Aorta (tissue), 5 donors: ENCODE data around the gene CTIF. TPM values are rescaled to one million over a fixed set of nuclear protein-coding genes. Genes with fewer than 3 reads are reported as not detected.

Experiments
- ATAC-seq: fragments of 200-7000 bp; cut with Tn5 transposase; one replicate; pipeline ENCODE4 v1.9.1; 2022; ENCODE audit warnings: moderate library complexity; ENCODE audit not compliant: low FRiP score
- DNase-seq, 2 donors: peaks; one replicate each; pipeline ENCODE4 v3.0.0-alpha.2; 2020
- H3K27ac ChIP-seq, 2 donors: one replicate each; pipeline ENCODE4 v1.5.1; 2013; ENCODE audit warnings: low read length in 2 of 2, mild to moderate bottlenecking in 2 of 2, moderate library complexity in 2 of 2, control low read depth in 1 of 2, inconsistent platforms in 1 of 2, low read depth in 1 of 2
- H3K27me3 ChIP-seq, 2 donors: one replicate each; pipeline ENCODE4 v1.6.1; 2013; ENCODE audit warnings: control low read depth in 1 of 2, low read length in 1 of 2, mild to moderate bottlenecking in 1 of 2, moderate library complexity in 1 of 2; ENCODE audit not compliant: insufficient read depth in 2 of 2, control insufficient read depth in 1 of 2
- H3K36me3 ChIP-seq, 2 donors: one replicate each; pipeline ENCODE4 v1.6.1; 2013; ENCODE audit warnings: control low read depth in 1 of 2, low read length in 1 of 2, mild to moderate bottlenecking in 1 of 2; ENCODE audit not compliant: insufficient read depth in 2 of 2, control insufficient read depth in 1 of 2
- H3K4me1 ChIP-seq, 2 donors: one replicate each; pipeline ENCODE4 v1.6.1; 2013; ENCODE audit warnings: low read length in 2 of 2, control low read depth in 1 of 2, mild to moderate bottlenecking in 1 of 2, moderate library complexity in 1 of 2; ENCODE audit not compliant: insufficient read depth in 2 of 2, control insufficient read depth in 1 of 2
- H3K4me3 ChIP-seq, 2 donors: one replicate each; pipeline ENCODE4 v1.5.1; 2013; ENCODE audit warnings: low read length in 2 of 2, control low read depth in 1 of 2, mild to moderate bottlenecking in 1 of 2
- H3K9me3 ChIP-seq: one replicate; pipeline ENCODE4 v1.6.1; 2013; ENCODE audit warnings: mild to moderate bottlenecking, low read length; ENCODE audit not compliant: control insufficient read depth
- WGBS, 2 donors: extraction: QIAGEN DNeasy Blood & Tissue Kit; methylation state at CpG; one replicate each; pipeline ENCODE4 v1.1.7; 2013; 5-methylcytosine and 5-hydroxymethylcytosine counted together
- intact Hi-C, 2 donors: fragments of 100-400 bp; cut with DNase I; formaldehyde crosslinking; loops; one replicate each; pipeline versions ENCODE4 v1.14.2 to v1.15.0; 2022
- polyA plus RNA-seq, 2 donors: library from polyadenylated mRNA; stranded (reverse); fragments of 200-250 nt; gene quantifications; one replicate each; pipeline ENCODE4 v1.2.3, GENCODE V29; 2013
- total RNA-seq, 2 donors: library from RNA; stranded (reverse); fragmentation: NEBNext Ultra II Directional; extraction: Animal tissue kit (Norgen Biotek cat#: 25700); gene quantifications; one replicate each; pipeline ENCODE4 v1.2.1, GENCODE V29; 2021
- donor health status: healthy with polysubstance abuse.
- donor health status: Bipolar disorder and iron deficiency.
- donor health status: DM: no; HTN: no; CAD: no.
- donor health status: DM: no; HTN: no; CAD: no.
- donor health status: DM: yes; HTN: yes; CAD: no.

Gene CTIF
- total and polyA plus RNA-seq, 4 donors = 14.4 to 113 (median 93.4) TPM

DNA sequence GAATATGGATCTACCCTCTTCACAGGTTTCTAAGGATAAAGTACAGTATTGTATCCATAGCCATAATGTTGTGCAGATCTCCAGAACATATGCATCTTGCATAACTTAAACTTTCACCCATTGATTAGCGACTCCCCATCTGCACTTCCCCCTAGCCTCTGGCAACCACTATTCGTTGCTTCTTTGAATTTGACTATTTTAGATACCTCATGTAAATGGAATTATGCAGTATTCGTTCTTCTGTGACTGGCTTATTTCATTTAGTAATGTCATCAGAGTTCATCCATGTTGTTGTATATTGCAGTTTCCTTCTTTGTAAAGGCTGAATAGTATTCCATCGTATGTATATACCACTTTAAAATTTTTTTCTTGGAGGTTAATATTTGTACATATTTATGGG lies 283.0 kb downstream of the CTIF start:
- no peak overlapping the region for H3K4me3 ChIP-seq
- ATAC-seq (no peak), DNase-seq (no peak)
- intact Hi-C loops = no loop called here
- H3K27me3 ChIP-seq = no peaks in the 10 kb centered on the region
- H3K9me3 ChIP-seq = no peaks in the 10 kb centered on the region
- H3K27ac ChIP-seq = no peak overlapping the region
- H3K4me1 ChIP-seq = peaks cover 0 to 14% of the 10 kb centered on the region in 2 donors
- 52 to 53% methylated on average over 4 of the region's 4 CpGs for WGBS, 2 donors
- peaks cover 0 to 4% of the 10 kb centered on the region in 2 donors for H3K36me3 ChIP-seq

DNA sequence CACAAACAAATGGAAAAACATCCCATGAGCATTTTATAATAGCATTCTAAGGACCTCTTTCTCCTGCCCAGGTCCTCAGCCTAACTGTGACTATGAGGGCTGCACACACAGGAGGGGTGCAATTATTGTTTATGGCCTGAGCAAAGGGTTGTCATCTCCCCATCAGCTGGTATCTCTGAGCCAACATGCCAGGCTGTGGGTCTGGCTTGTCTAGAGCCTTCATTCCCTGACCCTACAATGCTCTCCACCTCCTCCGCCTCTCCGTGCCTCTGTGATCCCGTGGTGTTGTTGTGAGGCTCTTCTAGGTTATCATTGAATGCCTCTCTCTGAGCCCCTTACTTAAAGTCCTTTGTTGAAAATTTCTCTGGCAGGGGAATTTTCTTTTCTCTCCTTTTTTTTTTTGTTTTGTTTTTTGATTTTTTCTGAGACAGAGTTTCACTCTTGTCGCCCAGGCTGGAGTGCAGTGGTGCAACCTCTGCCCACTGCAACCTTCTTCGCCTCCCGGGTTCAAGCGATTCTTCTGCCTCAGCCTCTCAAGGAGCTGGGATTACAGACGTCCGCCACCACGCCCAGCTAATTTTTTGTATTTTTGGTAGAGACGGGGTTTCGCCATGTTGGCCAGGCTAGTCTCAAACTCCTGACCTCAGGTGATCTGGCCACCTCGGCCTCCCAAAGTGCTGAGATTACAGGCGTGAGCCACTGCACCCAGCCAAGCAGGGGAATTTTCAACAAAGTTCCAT lies 285.6 kb downstream of the CTIF start:
- H3K4me3 ChIP-seq = no peak overlapping the region
- ATAC-seq = no peak
- intact Hi-C loops = no loop called here
- no peaks in the 10 kb centered on the region for H3K27me3 ChIP-seq
- no peak overlapping the region for H3K27ac ChIP-seq
- H3K9me3 ChIP-seq = no peaks in the 10 kb centered on the region
- H3K4me1 ChIP-seq = peaks cover 0 to 15% of the 10 kb centered on the region in 2 donors
- 88 to 93% methylated on average over 14 of the region's 14 CpGs for WGBS, 2 donors
- H3K36me3 ChIP-seq = peaks cover 0 to under 1% of the 10 kb centered on the region in 2 donors
- DNase-seq = peak in 1 of 2 donors; percentile 12

DNA sequence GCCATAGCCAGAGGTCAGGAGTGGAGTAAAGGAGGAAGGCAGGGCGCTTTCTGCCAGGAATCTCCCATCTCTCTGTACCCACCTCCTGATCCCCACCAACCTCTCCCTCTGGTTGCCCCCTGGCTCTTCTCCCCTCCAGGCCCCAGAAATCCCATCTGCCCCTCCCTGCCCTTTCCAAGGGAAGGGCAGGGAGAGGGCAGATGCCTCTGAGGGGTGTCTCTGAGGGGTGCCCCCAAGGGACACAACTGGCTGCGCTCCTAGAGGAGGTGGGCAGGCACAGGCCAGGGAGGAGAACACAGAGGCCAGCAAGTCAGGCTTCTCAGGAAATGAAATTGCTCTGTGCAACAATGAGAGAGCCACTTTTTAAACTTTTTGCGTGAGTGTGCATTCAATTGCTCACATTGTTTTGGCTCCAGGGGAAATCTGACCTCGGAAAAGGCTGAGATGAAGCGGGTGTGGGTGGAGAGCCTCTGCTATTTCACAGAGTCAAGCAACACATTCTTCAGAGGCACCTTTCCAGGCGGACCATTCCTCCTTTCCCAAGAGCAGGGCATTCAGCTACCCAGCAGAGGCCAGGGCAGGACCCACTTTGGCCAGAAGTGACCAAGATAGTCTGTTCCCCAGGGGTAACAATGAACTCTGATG lies 286.4 kb downstream of the CTIF start:
- ATAC-seq (no peak), DNase-seq (peak; percentile 45 to 66)
- Histone ChIP-seq H3K4me3 (no peak overlapping the region), H3K27me3 (no peaks in the 10 kb centered on the region), H3K4me1 (peaks cover 0 to 15% of the 10 kb centered on the region in 2 donors), H3K9me3 (no peaks in the 10 kb centered on the region), H3K36me3 (no peaks in the 10 kb centered on the region), H3K27ac (peak overlapping the region in 1 of 2 donors; percentile 16)
- 32 to 33% methylated on average over 6 of the region's 6 CpGs for WGBS, 2 donors
- intact Hi-C loops = loop anchor here in 1 of 2 donors (5.0 kb wide), 1 partner anchor 107 kb away; no protein-coding TSS in a partner anchor

DNA sequence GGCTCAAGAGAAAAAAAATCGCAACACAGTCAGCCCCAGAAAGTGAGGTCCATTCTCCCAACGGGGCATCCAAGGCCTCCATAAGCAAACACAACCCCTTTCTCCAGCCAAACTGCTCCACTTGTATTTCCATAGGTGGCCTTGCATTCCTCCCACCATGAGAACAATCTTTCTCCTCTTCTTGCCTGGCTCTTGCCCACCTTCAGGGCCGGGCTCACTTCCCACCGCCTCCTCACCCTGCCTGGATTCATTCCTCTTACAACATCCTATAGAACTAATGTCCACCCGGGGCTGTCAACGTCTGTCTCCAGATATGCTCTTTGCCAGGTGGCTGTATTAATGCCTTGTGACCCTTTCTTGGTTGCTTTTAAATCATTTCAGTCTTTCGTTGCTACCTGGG lies 287.4 kb downstream of the CTIF start:
- ATAC-seq (no peak), DNase-seq (peak in 1 of 2 donors; percentile 17)
- peak overlapping the region in 1 of 2 donors; percentile 7 for H3K27ac ChIP-seq
- intact Hi-C loops = loop anchor here in 1 of 2 donors (5.0 kb wide), 1 partner anchor 106 kb away; no protein-coding TSS in a partner anchor
- no peaks in the 10 kb centered on the region for H3K27me3 ChIP-seq
- WGBS, 2 donors = 32 to 48% methylated on average over 7 of the region's 7 CpGs
- H3K36me3 ChIP-seq = no peaks in the 10 kb centered on the region
- H3K4me3 ChIP-seq = no peak overlapping the region
- H3K4me1 ChIP-seq = peaks cover 0 to 19% of the 10 kb centered on the region in 2 donors
- H3K9me3 ChIP-seq = no peaks in the 10 kb centered on the region

DNA sequence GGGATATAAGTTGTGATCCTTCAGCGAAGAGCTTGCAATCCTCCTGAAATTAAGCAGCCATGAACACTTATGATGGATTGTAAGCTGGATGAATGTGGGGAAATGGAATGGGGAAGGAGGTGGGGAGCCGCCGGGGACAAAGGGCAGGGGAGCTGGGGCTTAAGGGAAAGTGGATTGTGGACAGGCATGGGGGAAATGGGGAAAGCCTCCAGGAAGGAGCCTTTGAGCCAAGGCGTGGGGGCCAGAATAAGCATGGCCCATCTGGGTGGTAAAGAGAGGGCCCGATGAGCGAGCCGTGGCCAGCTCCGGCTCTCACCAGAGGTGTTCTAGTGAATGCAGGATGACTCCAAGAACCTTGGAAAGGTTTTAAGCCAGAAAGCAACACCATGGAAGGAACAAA lies 288.0 kb downstream of the CTIF start:
- Histone ChIP-seq H3K27ac (peak overlapping the region in 1 of 2 donors; percentile 55), H3K9me3 (no peaks in the 10 kb centered on the region), H3K36me3 (no peaks in the 10 kb centered on the region), H3K4me3 (no peak overlapping the region), H3K4me1 (peaks cover 0 to 19% of the 10 kb centered on the region in 2 donors), H3K27me3 (no peaks in the 10 kb centered on the region)
- DNase-seq (peak; percentile 34 to 67), ATAC-seq (no peak)
- 16 to 24% methylated on average over 8 of the region's 8 CpGs for WGBS, 2 donors
- intact Hi-C loops = loop anchor here in 1 of 2 donors (5.0 kb wide), 1 partner anchor 105 kb away; no protein-coding TSS in a partner anchor

DNA sequence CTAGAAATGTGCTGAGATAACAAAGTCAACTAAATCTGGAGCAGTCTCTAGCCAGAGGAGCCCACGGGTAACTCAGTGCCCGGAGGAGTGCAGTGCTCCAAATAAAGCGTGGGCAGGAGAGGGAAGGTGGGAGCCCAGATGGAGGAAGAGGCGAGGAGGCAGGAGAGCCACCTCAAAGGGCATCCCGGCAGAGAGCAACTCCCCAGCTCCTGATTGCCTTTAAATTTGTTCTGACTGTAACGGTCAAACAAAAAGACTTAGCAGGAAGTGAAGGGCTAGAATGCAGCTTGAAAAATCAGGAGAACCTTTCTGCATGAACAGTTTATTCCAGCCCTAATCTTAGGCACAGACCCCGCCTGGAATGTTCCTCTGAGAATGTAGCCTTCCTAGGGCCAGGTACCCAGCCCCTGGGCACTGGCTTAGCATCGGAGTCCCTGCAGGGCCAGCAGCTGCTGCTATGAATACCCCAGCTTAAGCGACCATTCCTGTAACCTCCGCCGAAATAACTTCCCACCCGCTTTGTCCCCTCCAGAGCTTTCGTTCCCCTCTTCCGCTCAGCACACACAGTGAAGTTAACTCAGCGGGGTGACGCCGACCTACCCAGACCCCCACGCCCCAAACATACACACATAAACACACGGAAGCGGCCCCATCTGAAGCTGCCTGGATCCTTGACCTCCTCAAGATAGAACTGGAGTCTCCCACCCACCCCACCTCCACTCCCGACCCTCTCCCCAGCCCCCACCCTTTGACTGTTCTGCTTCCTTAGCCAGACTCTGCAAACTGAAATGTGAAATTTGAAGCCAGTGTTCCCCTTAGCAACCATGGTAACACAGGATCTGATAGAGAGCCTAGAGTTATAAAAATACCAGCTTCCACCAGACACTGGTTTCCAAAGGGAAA lies 288.7 kb downstream of the CTIF start:
- H3K4me1 ChIP-seq = peaks cover 0 to 19% of the 10 kb centered on the region in 2 donors
- no peak overlapping the region for H3K4me3 ChIP-seq
- intact Hi-C loops = loop anchor here in 1 of 2 donors (5.0 kb wide), 1 partner anchor 105 kb away; no protein-coding TSS in a partner anchor
- no peaks in the 10 kb centered on the region for H3K36me3 ChIP-seq
- ATAC-seq (peak; percentile 82), DNase-seq (peak; percentile 54 to 59)
- WGBS, 2 donors = 2 to 6% methylated on average over 21 of the region's 21 CpGs
- H3K9me3 ChIP-seq = no peaks in the 10 kb centered on the region
- H3K27ac ChIP-seq = peak overlapping the region; percentile 47 to 49
- no peaks in the 10 kb centered on the region for H3K27me3 ChIP-seq

DNA sequence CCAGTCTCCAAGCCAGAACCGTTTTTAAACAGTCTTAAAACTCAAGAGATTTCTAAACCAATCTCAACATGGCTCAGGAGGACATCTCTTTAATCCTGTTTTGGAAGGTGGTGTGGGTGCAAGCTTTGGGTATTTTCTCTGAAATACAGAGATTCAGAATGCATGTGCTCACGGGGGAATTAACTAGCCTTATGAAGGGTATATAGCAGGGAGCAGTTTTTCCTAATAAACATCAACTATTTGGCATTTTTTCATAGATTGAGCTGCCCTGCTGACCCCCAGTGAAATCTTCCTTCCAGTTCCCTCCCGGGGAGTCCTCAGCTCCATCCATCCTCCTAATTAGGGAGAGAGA lies 289.3 kb downstream of the CTIF start:
- WGBS, 2 donors = 3 to 4% methylated on average over 3 of the region's 3 CpGs

More for the DNA sequence above, 289.3 kb downstream of the CTIF start:
- Histone ChIP-seq H3K4me3 (no peak overlapping the region), H3K36me3 (no peaks in the 10 kb centered on the region), H3K4me1 (peaks cover 0 to 19% of the 10 kb centered on the region in 2 donors), H3K9me3 (no peaks in the 10 kb centered on the region), H3K27me3 (no peaks in the 10 kb centered on the region), H3K27ac (peak overlapping the region; percentile 47 to 95)
- DNase-seq (no peak), ATAC-seq (no peak)
- intact Hi-C loops = loop anchor here in 1 of 2 donors (5.0 kb wide), 1 partner anchor 104 kb away; no protein-coding TSS in a partner anchor
